MM.1S (cell line): ENCODE measurements around the gene CARD10.

Source experiments
- CTCF ChIP-seq: fragments of 300-600 bp; sonication (generic); IDR thresholded peaks from 2 replicates; pipeline ENCODE4 v1.5.1; 2016; ENCODE audit warnings: antibody characterized with exemption, low read length, mixed read lengths
- EZH2 ChIP-seq: fragments of 300-600 bp; sonication (generic); optimal IDR thresholded peaks from 2 replicates; pipeline ENCODE3; 2017; ENCODE audit warnings: low read depth, mild to moderate bottlenecking, antibody characterized with exemption, low read length, mixed read lengths
- EZH2phosphoT487 ChIP-seq: fragments of 300-600 bp; sonication (generic); IDR thresholded peaks from 2 replicates; pipeline ENCODE4 v1.6.1; 2018; ENCODE audit warnings: antibody characterized with exemption, low read length

GRCh38 chr22:37503183-37503683 lies 16.0 kb downstream of the CARD10 start:
- no peak for TF ChIP-seq CTCF
- TF ChIP-seq EZH2, result no peak
- TF ChIP-seq EZH2phosphoT487, result no peak
